AG09309 (cell line): ENCODE measurements around the gene TMEM30A.

Source experiments
- DNase-seq: peaks from one replicate; pipeline ENCODE4 v3.0.0-alpha.2; 2010; ENCODE audit warnings: low read depth
- H3K4me3 ChIP-seq: 2 replicates; pipeline ENCODE4 v1.5.1; 2011; ENCODE audit warnings: mild to moderate bottlenecking, low read depth, low read length, moderate library complexity; ENCODE audit not compliant: control insufficient read depth
- TF ChIP-seq, protein P1 (sequence below): IDR thresholded peaks from 2 replicates; pipeline ENCODE4 v1.5.1; 2011; ENCODE audit warnings: mild to moderate bottlenecking, low read depth, low read length, inconsistent platforms; ENCODE audit not compliant: insufficient read depth, control insufficient read depth; ENCODE audit errors: missing control alignments

The TMEM30A gene

DNA sequence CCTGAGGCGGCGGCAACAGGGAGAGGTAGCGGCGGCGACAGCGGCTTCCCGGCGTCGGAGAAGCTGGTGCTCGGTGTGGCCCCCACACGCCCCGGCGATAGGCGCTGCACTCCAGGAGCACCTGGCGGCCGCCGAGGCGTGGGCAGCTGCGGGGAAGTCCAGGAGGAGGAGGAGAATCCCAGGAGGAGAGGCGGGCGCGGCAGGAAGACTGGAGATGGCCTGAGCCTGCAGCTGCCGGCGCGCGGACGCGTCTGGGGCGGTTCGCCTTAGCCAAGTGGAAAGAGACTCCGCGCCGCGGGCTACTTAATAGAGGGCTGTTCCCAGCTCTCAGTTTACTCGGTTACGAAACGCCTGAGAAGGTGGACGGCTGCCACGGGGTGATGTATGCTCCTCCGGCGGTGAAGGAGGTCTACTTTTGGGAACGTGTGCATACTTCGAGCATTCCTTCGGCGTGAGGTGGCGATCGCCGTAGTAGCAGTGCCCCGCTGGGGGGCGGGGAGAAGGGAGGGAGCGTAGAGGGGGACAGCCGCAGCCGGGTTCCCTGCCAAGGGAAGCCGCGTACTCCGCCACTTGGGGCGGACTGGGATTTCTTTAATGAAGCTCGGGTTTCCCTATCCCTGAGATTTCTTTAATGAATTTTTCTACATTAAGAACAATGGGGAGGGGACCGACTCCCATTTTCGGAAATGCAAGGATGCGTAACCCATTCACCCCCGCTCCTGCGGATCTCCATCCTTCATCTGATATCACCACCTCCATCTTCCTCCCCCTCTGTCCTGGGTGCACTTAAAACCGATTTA is 78.6 kb downstream of the TMEM30A start, which contains the start of gene COL12A1:
COL12A1 (minus strand) TSS at position 278 of the 800 bp plus-strand sequence. CDS start 3,261 bp downstream, outside the sequence.
- H3K4me3 ChIP-seq, result peak within 1 kb of the TSS; percentile 72
- TF ChIP-seq, protein P1, sequence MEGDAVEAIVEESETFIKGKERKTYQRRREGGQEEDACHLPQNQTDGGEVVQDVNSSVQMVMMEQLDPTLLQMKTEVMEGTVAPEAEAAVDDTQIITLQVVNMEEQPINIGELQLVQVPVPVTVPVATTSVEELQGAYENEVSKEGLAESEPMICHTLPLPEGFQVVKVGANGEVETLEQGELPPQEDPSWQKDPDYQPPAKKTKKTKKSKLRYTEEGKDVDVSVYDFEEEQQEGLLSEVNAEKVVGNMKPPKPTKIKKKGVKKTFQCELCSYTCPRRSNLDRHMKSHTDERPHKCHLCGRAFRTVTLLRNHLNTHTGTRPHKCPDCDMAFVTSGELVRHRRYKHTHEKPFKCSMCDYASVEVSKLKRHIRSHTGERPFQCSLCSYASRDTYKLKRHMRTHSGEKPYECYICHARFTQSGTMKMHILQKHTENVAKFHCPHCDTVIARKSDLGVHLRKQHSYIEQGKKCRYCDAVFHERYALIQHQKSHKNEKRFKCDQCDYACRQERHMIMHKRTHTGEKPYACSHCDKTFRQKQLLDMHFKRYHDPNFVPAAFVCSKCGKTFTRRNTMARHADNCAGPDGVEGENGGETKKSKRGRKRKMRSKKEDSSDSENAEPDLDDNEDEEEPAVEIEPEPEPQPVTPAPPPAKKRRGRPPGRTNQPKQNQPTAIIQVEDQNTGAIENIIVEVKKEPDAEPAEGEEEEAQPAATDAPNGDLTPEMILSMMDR, result peak; percentile 9
- DNase-seq, result peak; percentile 99

DNA sequence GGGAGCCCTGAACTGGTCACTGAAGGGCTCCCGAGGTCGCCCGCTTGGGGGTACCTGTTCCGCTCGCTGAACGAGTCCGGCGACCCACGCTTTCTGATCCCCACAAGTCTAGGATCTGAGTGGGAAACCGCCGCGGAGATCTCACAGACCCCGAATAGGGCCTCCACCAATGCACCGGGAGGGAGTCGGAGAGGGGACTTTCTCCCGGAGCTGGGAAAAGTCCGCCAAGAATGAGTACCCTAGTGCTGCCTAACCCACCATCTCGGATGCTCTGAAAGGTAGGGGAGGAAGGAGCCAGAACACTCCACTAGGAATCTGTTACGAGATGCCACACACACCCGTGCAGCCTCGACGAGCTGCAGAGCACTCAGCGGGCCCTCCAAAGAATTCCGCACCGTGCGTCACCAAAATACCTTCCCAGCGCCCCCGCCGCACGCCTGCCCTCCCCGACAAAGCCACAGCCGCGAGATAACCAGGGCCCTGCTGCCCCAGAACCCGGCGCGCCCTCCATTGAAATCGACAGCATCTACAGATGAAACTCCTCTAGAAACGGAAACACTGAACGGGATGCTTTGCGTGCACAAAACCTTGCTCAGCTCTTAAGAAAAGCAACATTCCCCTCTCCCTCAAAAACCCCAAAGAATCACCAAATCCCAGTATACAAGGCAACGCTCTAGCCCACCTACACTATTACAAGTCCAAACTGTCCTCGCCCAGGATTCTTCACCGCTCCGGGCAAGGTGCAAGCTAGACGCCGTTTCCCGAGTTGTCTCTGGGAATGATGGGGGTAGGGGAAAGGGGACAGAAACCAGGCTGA is 79.4 kb downstream of the TMEM30A start:
- DNase-seq, result no peak
- TF ChIP-seq, protein P1, result no peak
- H3K4me3 ChIP-seq, result peak overlapping the region; percentile 72

DNA sequence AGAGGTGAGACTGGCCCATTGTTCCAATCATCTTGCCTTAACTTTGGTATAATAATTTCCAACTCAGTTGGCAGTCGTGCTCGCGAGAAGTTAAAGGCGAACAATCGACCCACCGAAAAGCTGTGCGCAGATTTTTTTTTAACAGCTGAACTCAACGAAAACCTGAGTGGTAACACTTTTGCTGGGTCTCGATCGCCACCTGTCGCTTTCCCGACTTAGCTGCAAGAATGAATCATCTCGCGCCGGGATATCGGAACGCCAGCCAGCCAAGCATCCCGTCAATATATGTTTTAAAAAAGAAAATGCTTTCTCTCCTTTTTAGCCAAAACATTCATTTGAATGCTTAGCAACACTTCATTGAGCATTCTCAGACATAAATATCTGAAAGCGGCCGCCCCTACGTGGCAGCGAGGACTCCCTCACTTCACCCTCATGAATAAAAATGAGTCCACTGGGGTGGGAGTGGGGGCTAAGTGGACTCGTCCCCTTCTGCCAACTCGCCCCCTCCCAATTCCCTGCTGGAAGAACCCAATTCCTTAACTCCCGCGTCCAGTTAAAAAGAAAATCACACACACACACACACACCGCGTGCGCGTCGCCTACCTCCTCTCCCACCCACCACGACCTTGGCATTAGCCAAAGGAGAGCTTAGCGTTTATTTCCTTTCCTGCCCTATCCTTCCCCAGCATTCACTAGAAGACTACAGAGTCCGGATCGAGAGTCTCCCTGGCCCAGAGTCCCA is 80.2 kb downstream of the TMEM30A start:
- peak overlapping the region; percentile 72 for H3K4me3 ChIP-seq
- TF ChIP-seq, protein P1, result peak; percentile 67
- no peak for DNase-seq

DNA sequence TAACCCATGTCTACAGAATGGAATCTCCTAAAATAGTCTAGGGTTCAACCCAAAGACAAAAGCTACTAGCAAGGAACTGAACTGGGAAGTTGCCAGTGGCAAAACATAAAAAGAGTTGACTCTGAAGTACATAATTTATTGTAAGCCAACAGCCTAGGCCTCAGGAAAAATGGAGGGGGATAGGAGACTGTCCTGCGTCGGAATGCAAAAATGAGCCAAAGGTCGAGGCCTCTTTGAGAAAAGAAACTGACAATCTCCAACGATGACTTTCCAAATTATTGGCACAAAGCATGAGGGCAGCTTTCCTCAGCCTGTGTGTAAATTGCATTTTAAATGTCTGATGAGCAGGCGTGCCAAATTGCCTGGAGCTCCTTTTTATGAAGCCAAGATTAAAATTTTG is 80.9 kb downstream of the TMEM30A start:
- no peak for DNase-seq
- peak overlapping the region; percentile 72 for H3K4me3 ChIP-seq

More for the DNA sequence above, 80.9 kb downstream of the TMEM30A start:
- TF ChIP-seq, protein P1, result no peak
